Stomach smooth muscle (tissue), 2 donors: ENCODE data around the gene SLC35E2B.
"Not testable (repeated sequence)": the region's sequence is repeated elsewhere in the genome, so short reads cannot be mapped to it uniquely, and the experiment has no call there.

Experiments
- H3K27ac ChIP-seq: one replicate; pipeline ENCODE4 v1.7.0; 2013; ENCODE audit warnings: mild to moderate bottlenecking, low read length, inconsistent platforms
- H3K27me3 ChIP-seq, 2 donors: one replicate each; pipeline ENCODE4 v1.7.0; 2013; ENCODE audit warnings: low read length in 2 of 2; ENCODE audit not compliant: insufficient read depth in 2 of 2, control insufficient read depth in 1 of 2
- H3K36me3 ChIP-seq, 2 donors: one replicate each; pipeline ENCODE4 v1.7.0; 2013; ENCODE audit warnings: low read length in 2 of 2; ENCODE audit not compliant: control insufficient read depth in 2 of 2, insufficient read depth in 2 of 2
- H3K4me1 ChIP-seq: one replicate; pipeline ENCODE4 v1.7.0; 2013; ENCODE audit warnings: low read length; ENCODE audit not compliant: control insufficient read depth, insufficient read depth
- H3K4me3 ChIP-seq, 2 donors: one replicate each; pipeline ENCODE4 v1.7.0; 2013; ENCODE audit warnings: low read length in 2 of 2
- H3K9ac ChIP-seq, 2 donors: one replicate each; pipeline ENCODE4 v1.7.0; 2013; ENCODE audit warnings: low read length in 2 of 2, mild to moderate bottlenecking in 1 of 2
- H3K9me3 ChIP-seq, 2 donors: one replicate each; pipeline ENCODE4 v1.7.0; 2013; ENCODE audit warnings: low read length in 2 of 2; ENCODE audit not compliant: control insufficient read depth in 2 of 2
- donor health status: healthy.
- donor health status: Pancreatic carcinoma.

Gene SLC35E2B

DNA sequence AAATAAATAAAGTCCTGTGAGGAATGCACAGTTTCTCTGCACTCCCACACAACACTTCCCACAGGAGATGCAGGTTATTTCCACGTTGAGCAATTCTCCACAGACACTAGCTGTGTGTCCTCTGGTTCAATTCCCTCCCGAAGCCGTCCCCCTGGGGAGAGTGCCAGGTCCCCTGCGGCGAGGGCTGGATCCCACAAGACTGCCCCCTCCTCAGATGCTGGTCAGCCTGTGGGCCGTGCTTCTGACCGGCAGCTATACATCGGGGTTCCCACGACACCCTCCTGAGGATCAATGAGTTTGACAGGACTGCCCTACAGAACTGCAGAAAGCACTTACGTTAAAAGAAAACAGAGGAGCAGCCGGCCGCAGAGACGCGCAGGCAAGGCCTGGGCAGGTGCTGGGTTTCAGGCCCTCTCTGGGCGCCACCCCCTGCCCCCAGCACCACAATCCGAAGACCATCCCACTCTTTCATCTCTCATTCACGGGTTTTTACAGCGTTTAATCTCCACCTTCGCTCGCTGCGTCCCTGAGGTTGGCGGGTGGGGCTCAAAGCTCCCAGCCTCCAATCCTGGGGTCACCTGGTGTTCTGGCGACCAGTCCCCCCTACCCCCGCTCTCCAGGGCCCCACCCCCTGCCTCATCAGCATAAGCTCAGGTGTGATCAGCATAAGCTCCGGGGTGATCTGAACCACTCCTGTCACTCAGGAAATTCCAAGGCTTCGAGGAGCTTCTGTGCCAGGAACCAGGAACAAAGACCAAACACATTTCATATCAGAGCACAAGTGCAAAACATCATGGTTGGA lies 9.3 kb downstream of the SLC35E2B start:
- peaks cover 11% of the 10 kb centered on the region for H3K4me1 ChIP-seq
- H3K4me3 ChIP-seq = no peak overlapping the region
- H3K9me3 ChIP-seq = no peaks in the 10 kb centered on the region
- no peak overlapping the region for H3K9ac ChIP-seq
- no peaks in the 10 kb centered on the region for H3K27me3 ChIP-seq
- peaks cover 0 to 3% of the 10 kb centered on the region in 2 donors for H3K36me3 ChIP-seq
- no peak overlapping the region for H3K27ac ChIP-seq

DNA sequence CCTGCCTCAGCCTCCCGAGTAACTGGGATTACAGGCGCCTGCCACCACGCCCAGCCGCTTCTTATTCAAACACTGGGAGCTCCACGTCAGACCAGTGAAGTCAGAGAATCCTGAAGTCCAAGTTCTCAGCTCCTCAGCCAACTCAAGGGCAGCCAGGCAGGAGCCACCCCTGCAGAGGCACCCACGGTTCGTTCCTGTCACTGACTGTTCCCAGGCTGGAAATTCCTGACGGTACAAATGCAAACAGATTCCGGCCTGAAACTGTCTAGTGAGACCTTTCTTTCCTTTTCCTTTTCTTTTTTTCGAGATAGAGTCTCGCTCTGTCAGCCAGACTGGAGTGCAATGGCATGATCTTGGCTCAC lies 11.7 kb downstream of the SLC35E2B start:
- Histone ChIP-seq H3K27ac (no peak overlapping the region), H3K4me3 (no peak overlapping the region), H3K4me1 (peaks cover 13% of the 10 kb centered on the region), H3K9ac (no peak overlapping the region), H3K36me3 (peaks cover 0 to 3% of the 10 kb centered on the region in 2 donors), H3K27me3 (no peaks in the 10 kb centered on the region), H3K9me3 (no peaks in the 10 kb centered on the region)

DNA sequence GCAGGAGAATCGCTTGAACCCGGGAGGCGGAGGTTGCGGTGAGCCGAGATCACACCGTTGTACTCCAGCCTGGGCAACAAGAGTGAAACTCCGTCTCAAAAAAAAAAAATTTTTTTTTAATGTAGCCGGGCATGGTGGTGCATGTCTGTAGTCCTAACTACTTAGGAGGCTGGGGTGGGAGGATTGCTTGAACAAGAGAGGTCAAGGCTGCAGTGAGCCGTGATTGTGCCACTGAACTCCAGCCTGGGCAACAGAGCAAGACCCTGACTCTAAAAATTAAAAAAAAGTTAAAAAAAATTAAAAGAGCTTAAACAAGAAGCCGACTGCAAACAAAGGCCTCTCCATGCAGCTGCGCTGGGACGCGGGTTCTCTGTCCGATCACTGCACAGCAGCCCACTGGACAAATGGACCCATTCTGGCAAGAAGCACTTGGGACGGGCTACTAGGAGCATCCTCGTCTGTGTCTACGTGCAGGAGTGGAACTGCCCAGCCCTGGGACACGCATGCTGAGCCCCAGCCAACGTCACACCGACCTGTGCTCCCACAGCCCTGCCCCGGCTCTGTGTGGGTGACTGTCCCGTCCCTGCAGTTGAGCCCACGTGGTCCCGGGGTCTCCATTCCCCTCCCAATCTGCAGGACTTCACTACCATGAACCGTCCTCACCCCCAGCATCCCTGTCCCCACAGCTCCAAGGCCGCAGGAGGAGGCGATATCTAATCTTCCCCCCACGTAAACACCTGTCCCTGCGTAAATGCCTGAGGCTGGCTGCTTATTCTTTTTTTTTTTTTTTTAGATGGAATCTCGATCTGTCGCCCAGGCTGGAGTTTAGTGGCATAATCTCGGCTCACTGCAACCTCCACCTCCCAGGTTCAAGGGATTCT lies 12.3 kb downstream of the SLC35E2B start:
- H3K27ac ChIP-seq = no peak overlapping the region
- no peaks in the 10 kb centered on the region for H3K9me3 ChIP-seq
- H3K4me3 ChIP-seq = no peak overlapping the region
- H3K9ac ChIP-seq = no peak overlapping the region
- no peaks in the 10 kb centered on the region for H3K27me3 ChIP-seq
- H3K36me3 ChIP-seq = peaks cover 0 to 3% of the 10 kb centered on the region in 2 donors
- peaks cover 13% of the 10 kb centered on the region for H3K4me1 ChIP-seq

DNA sequence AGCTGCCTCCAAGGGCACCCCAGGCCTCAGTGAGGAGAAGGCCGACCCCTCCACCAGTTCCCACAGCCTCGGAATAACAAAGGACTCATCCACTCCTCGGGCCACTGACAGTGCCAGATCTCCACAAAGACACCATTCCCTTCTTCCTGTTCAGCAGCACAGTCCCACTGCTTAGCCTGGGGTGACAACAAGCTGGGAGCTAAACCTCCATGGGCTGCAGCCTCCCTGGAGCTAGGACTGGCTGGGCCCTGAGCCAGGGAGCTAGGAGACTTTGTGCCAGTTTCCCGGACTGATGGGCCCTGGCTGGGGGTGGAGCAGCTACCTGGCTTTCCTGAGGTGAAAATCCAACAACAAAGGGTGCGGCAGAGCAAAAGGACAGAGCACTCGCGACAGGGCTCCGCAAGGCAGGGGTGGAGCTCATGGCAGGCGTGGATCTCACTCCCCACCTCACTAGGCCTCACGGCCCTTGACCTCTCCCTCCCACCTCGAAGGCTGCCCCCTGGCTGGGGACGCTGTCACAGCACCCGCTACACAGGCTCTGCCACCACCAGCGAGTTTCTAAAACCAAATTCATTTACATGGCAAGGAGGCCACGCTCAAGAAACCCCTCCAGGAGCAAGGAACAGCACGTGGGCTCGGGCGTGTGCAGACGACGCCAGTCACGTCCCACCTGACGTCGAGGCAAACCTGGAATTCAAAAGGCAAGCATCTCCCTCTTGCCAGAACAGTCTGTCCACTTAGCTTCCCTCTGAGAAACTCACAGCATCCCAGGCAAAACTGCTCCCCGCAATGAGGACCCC lies 13.8 kb downstream of the SLC35E2B start:
- H3K9me3 ChIP-seq = no peaks in the 10 kb centered on the region
- peaks cover 0 to 3% of the 10 kb centered on the region in 2 donors for H3K36me3 ChIP-seq
- H3K9ac ChIP-seq = no peak overlapping the region
- H3K27me3 ChIP-seq = no peaks in the 10 kb centered on the region
- H3K4me1 ChIP-seq = peaks cover 11% of the 10 kb centered on the region
- no peak overlapping the region for H3K27ac ChIP-seq
- no peak overlapping the region for H3K4me3 ChIP-seq

DNA sequence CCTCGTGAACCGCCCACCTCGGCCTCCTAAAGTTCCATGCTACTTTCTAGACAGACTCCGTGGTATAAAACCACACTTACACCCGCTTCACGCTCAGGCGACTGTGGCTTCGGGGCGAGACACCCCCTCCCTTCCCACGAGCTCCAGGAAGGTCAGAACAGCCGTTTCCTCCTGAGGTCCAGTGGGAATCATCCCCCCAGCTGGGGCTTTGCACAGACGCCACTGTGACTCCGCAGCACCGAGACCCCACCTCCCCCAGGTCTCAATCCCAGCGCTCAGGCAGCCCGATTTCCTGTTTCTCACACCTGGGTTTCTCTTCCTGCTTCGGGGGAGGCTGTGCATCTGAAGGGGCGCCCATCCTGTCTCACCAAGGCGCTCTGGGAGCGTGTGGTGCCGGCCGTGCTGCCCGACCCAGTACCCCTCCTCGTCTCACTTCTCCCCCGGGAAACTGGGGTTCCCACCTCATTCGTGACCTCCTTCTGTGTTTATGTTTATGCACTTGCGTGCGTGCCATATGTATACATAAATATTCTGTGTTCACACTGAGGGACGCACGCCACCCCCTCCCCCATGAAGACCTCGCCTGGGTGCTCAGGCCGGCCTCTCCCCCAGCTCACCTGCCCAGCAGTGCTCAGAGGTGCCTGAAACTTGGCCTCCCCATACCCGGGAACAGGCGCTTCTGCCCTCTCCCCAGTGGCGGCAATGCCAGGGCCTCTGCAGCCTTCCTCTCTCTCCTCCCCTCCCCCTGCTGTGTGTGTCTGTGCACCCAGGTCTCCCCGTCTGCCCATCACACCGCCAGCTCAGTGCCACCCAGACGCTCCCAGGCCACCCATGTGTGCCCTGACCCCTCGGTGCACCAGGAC lies 14.6 kb downstream of the SLC35E2B start:
- Histone ChIP-seq H3K27ac (no peak overlapping the region), H3K9ac (no peak overlapping the region), H3K4me3 (no peak overlapping the region), H3K4me1 (peaks cover 11% of the 10 kb centered on the region), H3K9me3 (no peaks in the 10 kb centered on the region), H3K36me3 (peaks cover 0 to 3% of the 10 kb centered on the region in 2 donors), H3K27me3 (no peaks in the 10 kb centered on the region)

DNA sequence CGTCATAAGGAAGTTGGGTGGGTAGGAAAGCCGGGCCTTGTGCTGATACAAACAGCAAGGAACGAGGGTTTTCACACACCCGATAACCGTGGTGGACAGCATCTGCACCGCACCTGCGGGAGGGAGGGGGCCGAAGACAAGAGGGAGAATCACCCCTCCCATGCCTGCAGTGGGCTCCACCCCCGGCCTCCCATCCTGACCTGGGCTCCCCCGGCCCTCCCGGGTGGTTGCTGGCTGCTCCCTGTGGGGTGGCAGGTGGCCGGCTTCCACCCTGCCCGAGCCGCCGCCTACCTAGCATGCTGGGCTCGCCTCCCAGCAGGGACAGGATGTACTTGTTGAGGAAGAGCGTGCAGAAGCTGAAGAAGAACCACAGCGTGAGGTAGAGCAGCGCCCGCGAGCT lies 16.5 kb downstream of the SLC35E2B start:
- H3K36me3 ChIP-seq = not testable (repeated sequence)

DNA sequence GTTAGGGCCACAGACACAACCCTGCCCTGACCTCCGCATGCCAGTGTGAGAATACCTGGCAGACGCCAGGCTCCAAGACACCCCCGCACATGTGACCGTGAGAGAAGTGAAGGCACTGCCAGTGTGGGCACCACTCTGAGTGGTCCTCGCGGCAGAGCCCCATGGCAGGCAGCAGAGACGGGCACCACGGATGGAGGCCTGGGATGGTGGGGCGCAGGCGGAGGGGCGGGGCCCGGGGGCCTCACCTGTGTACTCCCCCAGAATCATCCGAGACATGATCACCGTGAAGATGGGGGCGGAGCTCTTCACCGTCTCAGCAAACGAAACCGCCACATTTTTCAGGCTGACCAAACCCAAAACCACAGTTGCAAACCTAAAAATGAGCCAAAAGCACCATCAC lies 17.4 kb downstream of the SLC35E2B start:
- not testable (repeated sequence) for H3K9ac ChIP-seq, H3K27me3 ChIP-seq, H3K4me3 ChIP-seq, H3K27ac ChIP-seq, H3K9me3 ChIP-seq
- H3K4me1 ChIP-seq = peaks cover 11% of the 10 kb centered on the region
- peaks cover 11 to 13% of the 10 kb centered on the region in 2 donors for H3K36me3 ChIP-seq

More for the DNA sequence above, 16.5 kb downstream of the SLC35E2B start:
- H3K4me3 ChIP-seq, H3K27me3 ChIP-seq, H3K9ac ChIP-seq, H3K27ac ChIP-seq, H3K9me3 ChIP-seq: not testable (repeated sequence)
- peaks cover 11% of the 10 kb centered on the region for H3K4me1 ChIP-seq

DNA sequence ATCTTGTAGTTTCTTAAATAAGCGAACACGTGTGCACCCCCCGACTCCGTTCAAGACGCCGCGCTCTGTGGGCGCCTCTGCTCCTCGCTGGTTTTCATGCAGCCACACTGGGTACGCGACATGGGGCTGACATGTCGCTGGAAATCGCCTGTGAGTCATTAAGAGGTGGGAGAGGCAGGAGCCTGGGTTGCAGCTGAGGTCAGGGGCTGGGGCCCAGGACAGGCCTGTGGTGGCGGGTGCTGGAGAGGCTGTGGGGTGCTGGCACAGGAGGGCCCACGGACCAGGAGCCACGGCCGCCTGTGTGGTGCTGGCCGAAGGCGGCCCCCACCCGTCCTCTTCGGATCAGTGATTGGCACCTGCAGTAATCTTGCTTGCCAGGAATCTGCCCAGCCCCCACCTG lies 17.8 kb downstream of the SLC35E2B start:
- peaks cover 11 to 13% of the 10 kb centered on the region in 2 donors for H3K36me3 ChIP-seq
- not testable (repeated sequence) for H3K4me3 ChIP-seq, H3K27me3 ChIP-seq, H3K27ac ChIP-seq, H3K9ac ChIP-seq, H3K9me3 ChIP-seq
- H3K4me1 ChIP-seq = peaks cover 11% of the 10 kb centered on the region

DNA sequence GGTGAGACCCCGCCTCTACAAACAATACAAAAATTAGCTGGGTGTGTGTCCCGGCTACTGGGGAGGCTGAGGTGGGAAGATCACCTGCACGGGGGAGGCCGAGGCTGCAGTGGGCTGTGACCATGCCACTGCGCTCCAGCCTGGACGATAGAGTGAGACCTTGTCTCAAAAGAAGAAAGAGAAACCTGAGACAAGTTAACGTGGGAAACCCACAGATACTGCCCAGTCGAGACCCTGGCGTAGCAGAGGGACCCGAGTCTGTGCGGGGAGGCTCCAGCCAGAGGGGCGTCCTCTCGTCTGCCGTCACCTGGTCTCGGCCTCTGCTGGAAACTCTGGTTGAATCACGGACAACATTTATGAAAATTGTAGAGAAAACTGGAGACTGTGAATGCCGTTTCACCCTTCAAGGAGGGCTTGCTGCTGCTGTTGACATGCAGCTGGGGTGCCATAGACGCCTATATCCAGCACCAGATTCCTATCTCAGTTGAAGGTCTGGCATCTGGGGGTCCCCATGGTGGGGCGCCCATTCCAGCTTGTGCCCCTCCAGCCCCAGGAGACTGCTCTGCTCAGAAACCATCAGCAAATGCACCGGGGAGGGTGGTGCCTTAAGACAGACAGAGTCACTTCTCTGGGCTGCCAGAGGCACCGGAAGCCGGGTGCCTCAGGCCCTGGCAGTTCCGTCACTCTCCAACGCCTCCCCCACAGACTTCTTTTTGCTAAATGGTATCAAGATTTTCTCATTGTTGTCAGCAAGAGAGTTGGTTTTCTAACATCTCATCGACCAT lies 20.2 kb downstream of the SLC35E2B start:
- Histone ChIP-seq H3K4me3 (no peak overlapping the region), H3K9me3 (no peaks in the 10 kb centered on the region), H3K4me1 (no peaks in the 10 kb centered on the region), H3K27ac (no peak overlapping the region), H3K36me3 (peaks cover 13 to 18% of the 10 kb centered on the region in 2 donors), H3K27me3 (no peaks in the 10 kb centered on the region), H3K9ac (no peak overlapping the region)
